Measurements from ENCODE around the gene MAGI1.

The MAGI1 gene

GRCh38 chr3:65584913-65585312 lies 453.8 kb downstream of the MAGI1 start:
- Histone ChIP-seq H3K9ac (ENCODE audit: low read length) (no peak overlapping the region), H2AFZ (ENCODE audit: low read depth, low read length) (no peak overlapping the region), H3K14ac (ENCODE audit: low read length in 2 of 2) (no peak overlapping the region), H3K4me3 (ENCODE audit: insufficient read depth in 1 of 2, low read depth in 1 of 2, low read length in 2 of 2) (no peak overlapping the region), H2BK5ac (ENCODE audit: low read depth, low read length, poor library complexity, severe bottlenecking) (no peak overlapping the region), H2AK5ac (ENCODE audit: low read length, severe bottlenecking) (no peak overlapping the region), H3K23ac (ENCODE audit: low read length in 2 of 2) (no peak overlapping the region), H3K9me3 (ENCODE audit: control insufficient read depth, low read length) (no peaks in the 10 kb centered on the region), H3K27ac (ENCODE audit: low read length, poor library complexity, severe bottlenecking) (no peak overlapping the region), H3K36me3 (ENCODE audit: control insufficient read depth in 1 of 2, insufficient read depth in 2 of 2, low read depth in 1 of 2, low read length in 2 of 2) (no peaks in the 10 kb centered on the region), H2BK120ac (ENCODE audit: low read depth, low read length) (no peak overlapping the region), H4K8ac (ENCODE audit: low read length) (no peak overlapping the region), H3K18ac (ENCODE audit: low read depth in 1 of 2, low read length in 2 of 2) (no peak overlapping the region), H4K91ac (ENCODE audit: low read length) (no peak overlapping the region), H3K79me1 (replicated peaks; ENCODE audit: low read length, poor library complexity, severe bottlenecking) (peaks cover 9% of the 10 kb centered on the region), H3K4ac (ENCODE audit: low read depth in 1 of 2, low read length in 2 of 2) (no peak overlapping the region), H3K4me1 (ENCODE audit: control insufficient read depth, insufficient read depth, low read depth, low read length) (peaks cover 1% of the 10 kb centered on the region), H3K4me2 (ENCODE audit: low read length, poor library complexity, severe bottlenecking) (no peak overlapping the region), H2BK15ac (ENCODE audit: low read depth, poor library complexity, severe bottlenecking) (no peak overlapping the region), H2BK12ac (ENCODE audit: low read length in 2 of 2) (no peak overlapping the region), H3K27me3 (ENCODE audit: control insufficient read depth in 1 of 2, insufficient read depth in 1 of 2, low read length in 2 of 2) (no peaks in the 10 kb centered on the region)
- 88% methylated on average over 2 of the region's 2 CpGs for WGBS
- no peak for DNase-seq

- no peak for DNase-seq
- H2BK120ac ChIP-seq (ENCODE audit: low read depth, low read length), result no peak overlapping the region
- H3K27ac ChIP-seq (ENCODE audit: low read length, poor library complexity, severe bottlenecking), result no peak overlapping the region
- no peak overlapping the region for H3K18ac ChIP-seq (ENCODE audit: low read depth in 1 of 2, low read length in 2 of 2)
- H3K23ac ChIP-seq (ENCODE audit: low read length in 2 of 2), result no peak overlapping the region
- H2AK5ac ChIP-seq (ENCODE audit: low read length, severe bottlenecking), result no peak overlapping the region
- H3K4me2 ChIP-seq (ENCODE audit: low read length, poor library complexity, severe bottlenecking), result no peak overlapping the region
- H3K4me1 ChIP-seq (ENCODE audit: control insufficient read depth, insufficient read depth, low read depth, low read length), result peaks cover 1% of the 10 kb centered on the region
- no peak overlapping the region for H2BK5ac ChIP-seq (ENCODE audit: low read depth, low read length, poor library complexity, severe bottlenecking)
- peaks cover 10% of the 10 kb centered on the region for H3K79me1 ChIP-seq (replicated peaks; ENCODE audit: low read length, poor library complexity, severe bottlenecking)
- H2BK12ac ChIP-seq (ENCODE audit: low read length in 2 of 2), result no peak overlapping the region
- no peaks in the 10 kb centered on the region for H3K36me3 ChIP-seq (ENCODE audit: control insufficient read depth in 1 of 2, insufficient read depth in 2 of 2, low read depth in 1 of 2, low read length in 2 of 2)
- H2BK15ac ChIP-seq (ENCODE audit: low read depth, poor library complexity, severe bottlenecking), result no peak overlapping the region
- no peaks in the 10 kb centered on the region for H3K9me3 ChIP-seq (ENCODE audit: control insufficient read depth, low read length)
- no peak overlapping the region for H4K91ac ChIP-seq (ENCODE audit: low read length)
- H3K14ac ChIP-seq (ENCODE audit: low read length in 2 of 2), result no peak overlapping the region
- H3K9ac ChIP-seq (ENCODE audit: low read length), result no peak overlapping the region
- H2AFZ ChIP-seq (ENCODE audit: low read depth, low read length), result no peak overlapping the region
- H3K4ac ChIP-seq (ENCODE audit: low read depth in 1 of 2, low read length in 2 of 2), result no peak overlapping the region
- no peak overlapping the region for H4K8ac ChIP-seq (ENCODE audit: low read length)
- H3K27me3 ChIP-seq (ENCODE audit: control insufficient read depth in 1 of 2, insufficient read depth in 1 of 2, low read length in 2 of 2), result no peaks in the 10 kb centered on the region
- no peak overlapping the region for H3K4me3 ChIP-seq (ENCODE audit: insufficient read depth in 1 of 2, low read depth in 1 of 2, low read length in 2 of 2)
Observed at GRCh38 chr3:65584002-65584401, 454.7 kb downstream of the MAGI1 start.

- H2BK5ac ChIP-seq (ENCODE audit: low read depth, low read length, poor library complexity, severe bottlenecking), result no peak overlapping the region
- no peak overlapping the region for H2BK15ac ChIP-seq (ENCODE audit: low read depth, poor library complexity, severe bottlenecking)
- H3K14ac ChIP-seq (ENCODE audit: low read length in 2 of 2), result no peak overlapping the region
- no peak overlapping the region for H2BK120ac ChIP-seq (ENCODE audit: low read depth, low read length)
- no peak overlapping the region for H3K4ac ChIP-seq (ENCODE audit: low read depth in 1 of 2, low read length in 2 of 2)
- H3K36me3 ChIP-seq (ENCODE audit: control insufficient read depth in 1 of 2, insufficient read depth in 2 of 2, low read depth in 1 of 2, low read length in 2 of 2), result no peaks in the 10 kb centered on the region
- H3K18ac ChIP-seq (ENCODE audit: low read depth in 1 of 2, low read length in 2 of 2), result no peak overlapping the region
- H2AK5ac ChIP-seq (ENCODE audit: low read length, severe bottlenecking), result no peak overlapping the region
- peaks cover 1% of the 10 kb centered on the region for H3K4me1 ChIP-seq (ENCODE audit: control insufficient read depth, insufficient read depth, low read depth, low read length)
- H2BK12ac ChIP-seq (ENCODE audit: low read length in 2 of 2), result no peak overlapping the region
- H3K27me3 ChIP-seq (ENCODE audit: control insufficient read depth in 1 of 2, insufficient read depth in 1 of 2, low read length in 2 of 2), result no peaks in the 10 kb centered on the region
- H3K79me1 ChIP-seq (replicated peaks; ENCODE audit: low read length, poor library complexity, severe bottlenecking), result peaks cover 13% of the 10 kb centered on the region
- no peak overlapping the region for H3K4me2 ChIP-seq (ENCODE audit: low read length, poor library complexity, severe bottlenecking)
- no peak for DNase-seq
- H3K4me3 ChIP-seq (ENCODE audit: insufficient read depth in 1 of 2, low read depth in 1 of 2, low read length in 2 of 2), result no peak overlapping the region
- H2AFZ ChIP-seq (ENCODE audit: low read depth, low read length), result no peak overlapping the region
- no peak overlapping the region for H3K23ac ChIP-seq (ENCODE audit: low read length in 2 of 2)
- no peak overlapping the region for H4K8ac ChIP-seq (ENCODE audit: low read length)
- H3K9me3 ChIP-seq (ENCODE audit: control insufficient read depth, low read length), result no peaks in the 10 kb centered on the region
- peak overlapping the region; percentile 58 for H3K27ac ChIP-seq (ENCODE audit: low read length, poor library complexity, severe bottlenecking)
- WGBS, result no CpG with 5 or more reads among the region's 1 CpG
- no peak overlapping the region for H3K9ac ChIP-seq (ENCODE audit: low read length)
- H4K91ac ChIP-seq (ENCODE audit: low read length), result no peak overlapping the region
Observed at GRCh38 chr3:65583188-65583587, 455.5 kb downstream of the MAGI1 start.

GRCh38 chr3:65582012-65582717 lies 456.6 kb downstream of the MAGI1 start:
- no peak overlapping the region for H2AK5ac ChIP-seq (ENCODE audit: low read length, severe bottlenecking)
- no peak overlapping the region for H3K9ac ChIP-seq (ENCODE audit: low read length)
- peaks cover 1% of the 10 kb centered on the region for H3K4me1 ChIP-seq (ENCODE audit: control insufficient read depth, insufficient read depth, low read depth, low read length)
- no peak for DNase-seq
- H3K4me3 ChIP-seq (ENCODE audit: insufficient read depth in 1 of 2, low read depth in 1 of 2, low read length in 2 of 2), result no peak overlapping the region
- 90% methylated on average over 5 of the region's 7 CpGs for WGBS
- no peak overlapping the region for H3K14ac ChIP-seq (ENCODE audit: low read length in 2 of 2)
- no peak overlapping the region for H3K4me2 ChIP-seq (ENCODE audit: low read length, poor library complexity, severe bottlenecking)
- no peak overlapping the region for H2BK120ac ChIP-seq (ENCODE audit: low read depth, low read length)
- no peak overlapping the region for H3K27ac ChIP-seq (ENCODE audit: low read length, poor library complexity, severe bottlenecking)
- H3K27me3 ChIP-seq (ENCODE audit: control insufficient read depth in 1 of 2, insufficient read depth in 1 of 2, low read length in 2 of 2), result no peaks in the 10 kb centered on the region
- H3K79me1 ChIP-seq (replicated peaks; ENCODE audit: low read length, poor library complexity, severe bottlenecking), result peaks cover 12% of the 10 kb centered on the region
- no peak overlapping the region for H4K91ac ChIP-seq (ENCODE audit: low read length)
- no peak overlapping the region for H3K23ac ChIP-seq (ENCODE audit: low read length in 2 of 2)
- no peak overlapping the region for H2BK12ac ChIP-seq (ENCODE audit: low read length in 2 of 2)
- no peak overlapping the region for H2BK5ac ChIP-seq (ENCODE audit: low read depth, low read length, poor library complexity, severe bottlenecking)
- no peak overlapping the region for H4K8ac ChIP-seq (ENCODE audit: low read length)
- H3K36me3 ChIP-seq (ENCODE audit: control insufficient read depth in 1 of 2, insufficient read depth in 2 of 2, low read depth in 1 of 2, low read length in 2 of 2), result no peaks in the 10 kb centered on the region
- H2AFZ ChIP-seq (ENCODE audit: low read depth, low read length), result no peak overlapping the region
- H3K4ac ChIP-seq (ENCODE audit: low read depth in 1 of 2, low read length in 2 of 2), result no peak overlapping the region
- H3K18ac ChIP-seq (ENCODE audit: low read depth in 1 of 2, low read length in 2 of 2), result no peak overlapping the region
- H3K9me3 ChIP-seq (ENCODE audit: control insufficient read depth, low read length), result no peaks in the 10 kb centered on the region
- no peak overlapping the region for H2BK15ac ChIP-seq (ENCODE audit: low read depth, poor library complexity, severe bottlenecking)
